ENCODE results near the gene IL17RA.

DNA sequence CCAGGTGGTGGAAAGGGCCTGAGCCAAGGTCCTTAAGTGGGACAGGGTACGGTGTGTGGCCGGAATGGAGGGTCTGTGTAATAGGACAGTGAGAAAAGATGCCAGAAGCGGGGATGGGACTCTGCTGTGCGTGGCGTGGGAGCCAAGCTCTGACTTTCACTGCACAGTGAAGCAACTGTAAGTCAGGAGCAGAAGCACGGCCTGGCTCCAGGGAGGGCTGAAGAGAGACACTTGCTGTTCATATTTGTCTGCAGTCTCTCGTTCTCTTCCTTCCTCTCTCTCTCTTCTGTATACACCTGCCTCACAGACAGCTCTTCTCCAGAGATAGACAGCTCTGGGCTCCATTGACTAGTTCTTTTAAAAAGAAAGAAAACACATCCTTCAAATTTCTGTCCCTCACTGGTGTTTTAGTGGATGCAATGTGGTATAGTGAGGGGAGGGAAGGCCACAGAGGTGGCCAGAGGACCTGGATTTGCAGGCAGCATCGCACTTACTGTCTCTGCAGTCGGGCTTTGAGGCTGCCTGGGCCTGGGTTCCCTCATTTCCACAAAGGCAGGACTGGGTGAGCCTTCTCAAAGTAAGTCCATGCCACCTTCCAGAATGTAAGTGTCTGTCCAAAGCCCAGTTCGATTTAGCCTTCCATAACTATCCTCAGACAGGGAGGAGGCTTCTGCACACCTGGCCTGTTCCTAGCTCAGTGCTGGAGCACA lies 2.1 kb downstream of the IL17RA start:
- TF ChIP-seq YY1 (IDR thresholded peaks at IDR 0.05; ENCODE audit: insufficient read depth, insufficient read length) (no peak), ZNF274 (IDR thresholded peaks at IDR 0.05; ENCODE audit: low read depth, low read length) (no peak), SUZ12 (IDR thresholded peaks at IDR 0.05; ENCODE audit: extremely low read depth, insufficient read depth, insufficient read length) (no peak)
